Mammary epithelial cell (primary cell): Measurements from ENCODE around the gene SHROOM2.
A peak's percentile ranks its signal among the peaks of the same experiment; 100 is the strongest.

Experiments
- EZH2 ChIP-seq: IDR thresholded peaks from 2 replicates; pipeline ENCODE4 v1.6.1; 2012; ENCODE audit warnings: low read length, inconsistent platforms, borderline replicate concordance
- TF ChIP-seq, protein P1 (sequence below), 2 donors: IDR thresholded peaks in 1 of 2; conservative IDR thresholded peaks in 1 of 2; 2 replicates each; pipeline ENCODE4 v1.5.1; 2011 to 2012; ENCODE audit warnings: inconsistent platforms in 2 of 2, low read length in 2 of 2, mild to moderate bottlenecking in 2 of 2, control low read depth in 1 of 2, low read depth in 1 of 2; ENCODE audit not compliant: insufficient read depth in 1 of 2; ENCODE audit errors: extremely low read depth in 1 of 2

DNA sequence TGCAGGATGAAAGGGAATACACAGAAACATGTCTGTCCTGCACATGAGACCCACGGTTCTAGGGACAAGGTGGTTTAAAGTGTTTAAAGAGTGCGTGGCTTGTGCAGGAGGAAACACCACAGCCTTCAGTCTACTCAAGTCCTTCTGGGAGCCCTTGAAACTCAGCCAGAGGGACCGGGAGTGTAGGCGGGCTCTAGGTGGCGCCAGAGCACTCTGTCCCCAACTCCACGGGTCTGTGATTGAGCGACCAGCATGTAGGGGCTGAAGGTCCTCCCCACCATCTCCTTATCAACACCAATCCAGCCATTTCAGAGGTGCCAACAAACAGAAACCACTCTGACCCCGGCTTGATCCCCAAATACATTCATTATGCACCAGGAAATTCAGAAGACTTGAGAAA lies 98.9 kb downstream of the SHROOM2 start:
- TF ChIP-seq, protein P1, sequence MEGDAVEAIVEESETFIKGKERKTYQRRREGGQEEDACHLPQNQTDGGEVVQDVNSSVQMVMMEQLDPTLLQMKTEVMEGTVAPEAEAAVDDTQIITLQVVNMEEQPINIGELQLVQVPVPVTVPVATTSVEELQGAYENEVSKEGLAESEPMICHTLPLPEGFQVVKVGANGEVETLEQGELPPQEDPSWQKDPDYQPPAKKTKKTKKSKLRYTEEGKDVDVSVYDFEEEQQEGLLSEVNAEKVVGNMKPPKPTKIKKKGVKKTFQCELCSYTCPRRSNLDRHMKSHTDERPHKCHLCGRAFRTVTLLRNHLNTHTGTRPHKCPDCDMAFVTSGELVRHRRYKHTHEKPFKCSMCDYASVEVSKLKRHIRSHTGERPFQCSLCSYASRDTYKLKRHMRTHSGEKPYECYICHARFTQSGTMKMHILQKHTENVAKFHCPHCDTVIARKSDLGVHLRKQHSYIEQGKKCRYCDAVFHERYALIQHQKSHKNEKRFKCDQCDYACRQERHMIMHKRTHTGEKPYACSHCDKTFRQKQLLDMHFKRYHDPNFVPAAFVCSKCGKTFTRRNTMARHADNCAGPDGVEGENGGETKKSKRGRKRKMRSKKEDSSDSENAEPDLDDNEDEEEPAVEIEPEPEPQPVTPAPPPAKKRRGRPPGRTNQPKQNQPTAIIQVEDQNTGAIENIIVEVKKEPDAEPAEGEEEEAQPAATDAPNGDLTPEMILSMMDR (conservative IDR thresholded peaks at IDR 0.05 in 1 of 2, IDR thresholded peaks at IDR 0.05 in 1 of 2; ENCODE audit: extremely low read depth in 1 of 2, insufficient read depth in 1 of 2, low read depth in 1 of 2, low read length in 2 of 2): peak; percentile 44 to 79
- no peak for TF ChIP-seq EZH2
